OCI-M2 (cell line): ENCODE results near the gene DNM1.
A peak's percentile ranks its signal among the peaks of the same experiment; 100 is the strongest.
"Not testable (repeated sequence)": the region's sequence is repeated elsewhere in the genome, so short reads cannot be mapped to it uniquely, and the experiment has no call there.

ENCODE experiments used
- DNase-seq: peaks from one replicate; lab custom pipeline; 2025; ENCODE audit not compliant: unreplicated experiment; lab: John Stamatoyannopoulos, UW

DNM1 gene

GRCh38 chr9:128222880-128223670 lies 19.9 kb downstream of the DNM1 start:
- no peak for DNase-seq

GRCh38 chr9:128224877-128225276 lies 21.7 kb downstream of the DNM1 start:
- DNase-seq, result no peak

- no peak for DNase-seq
Observed at GRCh38 chr9:128225770-128226411, 22.7 kb downstream of the DNM1 start.

GRCh38 chr9:128226412-128226801 lies 23.2 kb downstream of the DNM1 start:
- DNase-seq, result no peak

- DNase-seq, result not testable (repeated sequence)
Observed at GRCh38 chr9:128230897-128231296, 27.7 kb downstream of the DNM1 start.

- no peak for DNase-seq
Observed at GRCh38 chr9:128231638-128232527, 28.7 kb downstream of the DNM1 start.

- no peak for DNase-seq
Observed at GRCh38 chr9:128232528-128233428, 29.6 kb downstream of the DNM1 start.

- no peak for DNase-seq
Observed at GRCh38 chr9:128233817-128234406, 30.7 kb downstream of the DNM1 start.

- no peak for DNase-seq
Observed at GRCh38 chr9:128242124-128242523, 38.9 kb downstream of the DNM1 start.

- no peak for DNase-seq
Observed at GRCh38 chr9:128242828-128243214, 39.6 kb downstream of the DNM1 start.

GRCh38 chr9:128243215-128244018 lies 40.2 kb downstream of the DNM1 start:
- no peak for DNase-seq

- DNase-seq, result no peak
Observed at GRCh38 chr9:128244091-128244836, 41.1 kb downstream of the DNM1 start.

- DNase-seq, result no peak
Observed at GRCh38 chr9:128244837-128245231, 41.7 kb downstream of the DNM1 start.

GRCh38 chr9:128245421-128246151 lies 42.4 kb downstream of the DNM1 start:
- no peak for DNase-seq

GRCh38 chr9:128246471-128246870 lies 43.3 kb downstream of the DNM1 start:
- no peak for DNase-seq

- DNase-seq, result no peak
Observed at GRCh38 chr9:128247226-128247803, 44.1 kb downstream of the DNM1 start.

GRCh38 chr9:128249558-128249907 lies 46.4 kb downstream of the DNM1 start:
- peak; percentile 67 for DNase-seq
